Retinal pigment epithelial cell (primary cell): ENCODE data around the gene JAK3.

Source experiments
- DNase-seq: peaks from one replicate; pipeline ENCODE4 v3.0.0-alpha.2; 2010; ENCODE audit warnings: low read depth
- H3K4me3 ChIP-seq: 2 replicates; pipeline ENCODE4 v1.5.1; 2011; ENCODE audit warnings: mild to moderate bottlenecking, low read length, control low read depth, moderate library complexity
- TF ChIP-seq, protein P1 (sequence below): conservative IDR thresholded peaks from 2 replicates; pipeline ENCODE4 v1.5.1; 2011; ENCODE audit warnings: low read depth, low read length, control low read depth, inconsistent platforms

The JAK3 gene

DNA sequence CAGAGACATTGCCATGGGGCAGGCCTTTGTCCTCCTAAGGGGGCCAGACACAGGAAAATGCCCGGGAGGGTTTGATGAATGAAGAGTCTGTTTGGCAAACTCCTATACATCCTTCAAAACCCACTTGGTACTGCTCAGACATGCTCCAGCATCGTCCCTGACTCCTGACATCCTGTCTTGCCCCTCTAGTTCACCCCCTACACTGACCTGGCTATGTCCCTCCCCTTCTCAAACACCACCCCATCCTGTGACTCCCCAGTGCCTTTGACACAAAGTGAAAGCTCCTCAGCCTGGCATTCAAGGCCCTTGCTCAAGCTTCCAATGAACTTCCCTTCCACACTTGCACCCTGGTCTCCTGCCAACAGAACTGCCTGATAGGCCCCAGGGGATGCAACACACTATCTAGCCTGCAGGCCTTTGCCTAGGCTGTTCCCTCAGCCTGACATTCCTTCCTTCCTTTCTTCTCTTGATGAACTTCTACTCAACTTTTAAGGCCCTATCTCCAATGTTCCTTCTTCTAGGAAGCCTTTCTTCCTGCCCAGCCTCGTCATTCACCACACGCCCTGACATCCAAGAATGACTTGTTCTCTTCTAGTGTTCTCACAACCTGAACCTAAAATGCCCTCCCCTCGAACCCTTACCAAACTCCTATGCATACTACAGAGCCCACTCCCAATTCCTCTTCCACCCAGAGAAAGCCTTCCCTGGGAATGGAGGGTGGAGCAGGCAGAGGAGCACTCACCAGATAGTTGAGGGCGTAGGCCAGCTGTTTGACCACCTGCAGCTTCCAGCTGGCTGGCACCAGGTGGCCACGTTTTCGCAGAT is 12.4 kb downstream of the JAK3 start:
- no peak for DNase-seq
- TF ChIP-seq, protein P1, sequence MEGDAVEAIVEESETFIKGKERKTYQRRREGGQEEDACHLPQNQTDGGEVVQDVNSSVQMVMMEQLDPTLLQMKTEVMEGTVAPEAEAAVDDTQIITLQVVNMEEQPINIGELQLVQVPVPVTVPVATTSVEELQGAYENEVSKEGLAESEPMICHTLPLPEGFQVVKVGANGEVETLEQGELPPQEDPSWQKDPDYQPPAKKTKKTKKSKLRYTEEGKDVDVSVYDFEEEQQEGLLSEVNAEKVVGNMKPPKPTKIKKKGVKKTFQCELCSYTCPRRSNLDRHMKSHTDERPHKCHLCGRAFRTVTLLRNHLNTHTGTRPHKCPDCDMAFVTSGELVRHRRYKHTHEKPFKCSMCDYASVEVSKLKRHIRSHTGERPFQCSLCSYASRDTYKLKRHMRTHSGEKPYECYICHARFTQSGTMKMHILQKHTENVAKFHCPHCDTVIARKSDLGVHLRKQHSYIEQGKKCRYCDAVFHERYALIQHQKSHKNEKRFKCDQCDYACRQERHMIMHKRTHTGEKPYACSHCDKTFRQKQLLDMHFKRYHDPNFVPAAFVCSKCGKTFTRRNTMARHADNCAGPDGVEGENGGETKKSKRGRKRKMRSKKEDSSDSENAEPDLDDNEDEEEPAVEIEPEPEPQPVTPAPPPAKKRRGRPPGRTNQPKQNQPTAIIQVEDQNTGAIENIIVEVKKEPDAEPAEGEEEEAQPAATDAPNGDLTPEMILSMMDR: no peak
- no peak overlapping the region for H3K4me3 ChIP-seq

DNA sequence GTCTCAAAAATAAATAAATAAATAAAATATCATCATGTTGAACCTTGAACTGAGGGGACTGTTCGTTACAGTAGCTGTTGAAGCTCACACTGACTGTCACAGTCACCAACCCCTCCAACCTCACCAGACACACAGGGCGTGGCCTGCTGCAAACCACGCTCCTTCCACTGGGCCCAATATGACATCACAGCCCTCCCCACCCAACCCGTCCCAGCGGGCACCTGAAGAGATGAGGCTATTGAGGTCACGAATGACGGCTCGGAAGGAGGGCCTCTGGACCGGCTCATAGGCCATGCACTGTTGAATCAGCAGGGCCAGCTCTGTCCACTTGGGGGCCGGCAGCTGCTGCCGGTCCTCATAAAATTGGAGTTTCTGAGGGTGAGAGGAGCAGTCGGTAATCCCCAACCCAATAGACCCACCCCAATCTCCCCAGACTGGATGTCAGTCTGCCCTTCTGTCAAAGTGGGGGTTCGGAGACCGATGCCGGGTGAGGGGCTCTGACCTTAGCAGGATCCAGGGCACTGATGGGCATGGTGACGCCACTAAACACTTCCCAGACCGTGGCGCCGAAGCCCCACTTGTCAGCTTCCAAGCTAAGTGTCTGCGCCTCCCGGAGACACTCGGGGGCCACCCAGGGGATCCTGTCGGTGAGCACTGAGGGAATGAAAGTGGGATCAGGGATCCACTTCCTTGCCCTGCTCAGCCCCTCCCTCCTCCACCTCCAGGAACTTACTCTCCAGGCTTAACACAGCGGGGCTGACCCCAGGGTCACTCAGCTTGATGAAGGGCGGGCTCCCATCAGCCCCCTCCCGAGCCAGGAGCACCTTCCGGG is 13.2 kb downstream of the JAK3 start:
- H3K4me3 ChIP-seq: no peak overlapping the region
- TF ChIP-seq, protein P1: peak; percentile 11
- no peak for DNase-seq

DNA sequence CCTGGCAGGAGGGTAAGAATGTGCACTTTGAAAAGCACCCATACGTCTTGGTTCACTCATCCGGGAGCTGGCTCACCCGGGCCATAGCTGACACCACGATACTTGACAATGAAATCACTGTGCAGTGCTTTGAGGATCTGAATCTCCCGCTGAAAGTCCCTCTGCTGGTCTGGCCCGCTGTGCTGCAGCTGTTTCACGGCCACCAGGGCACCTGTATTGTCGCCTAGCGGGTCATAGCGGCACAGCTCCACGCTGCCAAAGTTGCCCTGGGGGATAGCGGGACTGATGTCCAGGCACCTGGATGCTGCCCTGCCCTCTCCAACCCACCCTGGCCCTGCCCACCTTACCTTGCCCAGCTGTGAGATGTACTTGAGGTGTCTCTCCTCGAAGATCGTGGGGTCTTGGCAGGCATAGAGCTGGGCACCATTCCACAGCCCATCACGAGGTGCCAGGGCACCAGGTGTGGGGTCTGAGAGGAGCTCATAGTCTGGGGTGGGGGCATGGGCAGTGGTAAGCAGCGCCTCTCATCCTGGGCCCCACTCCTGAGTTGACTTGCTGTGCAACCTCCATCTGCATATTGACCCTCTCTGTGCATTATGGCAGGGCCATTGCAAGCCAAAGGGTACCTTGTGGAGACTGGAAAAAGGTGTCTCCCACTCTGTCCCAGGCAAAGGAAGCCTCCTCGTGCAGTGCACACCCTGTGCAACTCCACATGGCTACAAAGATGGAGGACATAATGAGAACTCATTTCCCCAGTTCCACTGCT is 15.2 kb downstream of the JAK3 start:
- no peak overlapping the region for H3K4me3 ChIP-seq
- TF ChIP-seq, protein P1: no peak
- no peak for DNase-seq

DNA sequence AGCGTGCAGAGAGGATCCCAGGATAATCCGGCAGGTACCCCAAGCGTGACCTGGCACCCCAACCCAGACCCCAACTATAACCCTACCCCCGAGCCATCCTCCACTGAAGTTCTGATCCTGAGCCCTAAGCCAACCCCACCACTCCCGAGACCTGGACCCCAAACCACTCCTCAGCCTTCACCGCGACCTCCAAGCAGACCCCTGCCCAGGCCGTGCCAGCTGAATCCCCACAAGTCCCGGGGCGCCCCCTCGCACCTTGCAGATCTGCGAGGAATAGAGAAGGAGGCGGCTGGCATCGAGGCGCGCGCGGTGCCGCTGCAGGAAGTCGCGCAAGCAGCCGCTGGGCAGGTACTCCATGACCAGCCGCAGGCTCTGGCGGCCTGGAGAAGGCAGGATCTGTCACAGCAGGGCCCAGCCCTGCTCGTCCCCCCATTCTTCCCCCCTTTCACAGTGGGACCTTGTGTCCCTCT is 16.3 kb downstream of the JAK3 start:
- peak overlapping the region; percentile 47 for H3K4me3 ChIP-seq
- DNase-seq: no peak
- TF ChIP-seq, protein P1: no peak

DNA sequence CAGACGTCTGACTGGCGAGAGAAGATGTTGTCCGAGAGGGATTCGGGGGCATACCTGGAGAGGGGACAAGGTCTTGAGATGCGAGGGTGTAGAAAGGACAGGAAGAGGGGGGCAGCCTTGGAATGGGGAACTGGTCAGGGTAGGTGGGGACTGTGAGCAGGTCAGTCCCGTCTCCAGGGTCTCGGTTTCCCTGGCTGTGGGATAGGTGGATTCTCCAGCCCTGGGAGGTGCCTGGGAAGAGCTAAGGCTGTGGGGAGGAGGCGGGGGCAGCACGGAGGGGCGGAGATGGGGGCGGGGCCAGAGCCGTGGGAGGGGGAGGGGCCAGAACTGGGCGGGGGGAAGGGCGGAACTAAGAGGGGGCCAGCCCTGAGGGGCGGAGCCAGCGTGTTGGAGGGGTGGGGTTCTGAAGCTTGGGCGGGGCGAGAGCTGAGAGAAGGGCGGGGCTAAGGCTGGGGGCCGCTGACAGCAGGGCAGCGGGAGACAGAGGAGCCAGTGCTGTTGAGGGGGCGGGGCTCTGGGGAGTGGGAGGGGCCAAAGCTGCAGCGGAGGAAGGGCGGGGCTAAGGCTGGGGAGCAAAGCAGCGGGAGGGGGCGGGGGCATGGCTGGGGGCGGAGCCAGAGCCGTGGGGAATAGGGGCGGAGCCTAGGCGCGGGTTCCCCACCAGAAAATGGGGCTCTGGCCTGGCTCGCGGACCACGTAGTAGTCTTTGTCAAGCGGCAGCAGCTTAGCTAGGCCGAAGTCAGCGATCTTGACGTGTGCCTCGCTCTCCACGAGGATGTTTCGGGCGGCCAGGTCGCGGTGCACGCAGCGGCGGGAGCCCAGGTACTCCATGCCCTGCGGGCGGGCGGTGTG is 17.0 kb downstream of the JAK3 start:
- DNase-seq: peak; percentile 59
- peak overlapping the region; percentile 56 for H3K4me3 ChIP-seq
- TF ChIP-seq, protein P1: no peak
